HCT116 (cell line): Measurements from ENCODE around the gene SVEP1.

Source experiments
- POLR2A ChIP-seq: IDR thresholded peaks from 2 replicates; pipeline ENCODE4 v1.7.0; 2011; ENCODE audit warnings: borderline replicate concordance; ENCODE audit not compliant: insufficient read depth, insufficient read length; ENCODE audit errors: extremely low read depth
- TF ChIP-seq, protein P1 (sequence below), 3 experiments: fragments of 200-600 bp in 1 of 3; sonication (generic) in 1 of 3; IDR thresholded peaks in 2 of 3; conservative IDR thresholded peaks in 1 of 3; 2 replicates each; pipeline ENCODE4 v1.5.1; 2012 to 2017; ENCODE audit warnings: low read depth in 2 of 3, low read length in 2 of 3, antibody characterized with exemption in 1 of 3, borderline replicate concordance in 1 of 3, control low read depth in 1 of 3, mild to moderate bottlenecking in 1 of 3, mixed read lengths in 1 of 3, mixed run types in 1 of 3, moderate library complexity in 1 of 3; ENCODE audit not compliant: insufficient read depth in 1 of 3
- TF ChIP-seq, protein P2 (sequence below): IDR thresholded peaks from 2 replicates; pipeline ENCODE4 v1.6.1; 2012; ENCODE audit warnings: low read depth

DNA sequence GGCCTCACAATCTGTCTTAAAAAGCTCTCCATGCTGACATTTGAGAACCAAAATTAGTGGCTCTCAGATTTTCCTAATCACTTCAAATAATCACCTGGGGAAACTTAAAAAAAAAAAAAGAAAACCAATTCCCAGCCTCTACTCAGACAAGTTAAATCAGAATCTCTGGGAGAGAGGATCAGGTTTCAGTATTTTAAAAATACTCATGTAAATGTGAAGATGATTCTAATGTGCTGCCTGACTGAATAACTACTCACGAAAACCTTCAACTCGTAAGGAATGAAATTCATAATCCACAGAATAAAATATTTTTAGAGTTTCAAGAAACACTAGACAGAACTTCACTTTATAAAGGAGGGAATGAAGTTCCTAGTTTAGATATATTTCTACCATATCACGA is 114.4 kb downstream of the SVEP1 start:
- TF ChIP-seq, protein P1, sequence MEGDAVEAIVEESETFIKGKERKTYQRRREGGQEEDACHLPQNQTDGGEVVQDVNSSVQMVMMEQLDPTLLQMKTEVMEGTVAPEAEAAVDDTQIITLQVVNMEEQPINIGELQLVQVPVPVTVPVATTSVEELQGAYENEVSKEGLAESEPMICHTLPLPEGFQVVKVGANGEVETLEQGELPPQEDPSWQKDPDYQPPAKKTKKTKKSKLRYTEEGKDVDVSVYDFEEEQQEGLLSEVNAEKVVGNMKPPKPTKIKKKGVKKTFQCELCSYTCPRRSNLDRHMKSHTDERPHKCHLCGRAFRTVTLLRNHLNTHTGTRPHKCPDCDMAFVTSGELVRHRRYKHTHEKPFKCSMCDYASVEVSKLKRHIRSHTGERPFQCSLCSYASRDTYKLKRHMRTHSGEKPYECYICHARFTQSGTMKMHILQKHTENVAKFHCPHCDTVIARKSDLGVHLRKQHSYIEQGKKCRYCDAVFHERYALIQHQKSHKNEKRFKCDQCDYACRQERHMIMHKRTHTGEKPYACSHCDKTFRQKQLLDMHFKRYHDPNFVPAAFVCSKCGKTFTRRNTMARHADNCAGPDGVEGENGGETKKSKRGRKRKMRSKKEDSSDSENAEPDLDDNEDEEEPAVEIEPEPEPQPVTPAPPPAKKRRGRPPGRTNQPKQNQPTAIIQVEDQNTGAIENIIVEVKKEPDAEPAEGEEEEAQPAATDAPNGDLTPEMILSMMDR (IDR thresholded peaks at IDR 0.05 in 2 of 3, conservative IDR thresholded peaks at IDR 0.05 in 1 of 3; ENCODE audit: borderline replicate concordance in 1 of 3, insufficient read depth in 1 of 3, low read depth in 2 of 3, low read length in 2 of 3) = no peak
- no peak for TF ChIP-seq POLR2A
- TF ChIP-seq, protein P2, sequence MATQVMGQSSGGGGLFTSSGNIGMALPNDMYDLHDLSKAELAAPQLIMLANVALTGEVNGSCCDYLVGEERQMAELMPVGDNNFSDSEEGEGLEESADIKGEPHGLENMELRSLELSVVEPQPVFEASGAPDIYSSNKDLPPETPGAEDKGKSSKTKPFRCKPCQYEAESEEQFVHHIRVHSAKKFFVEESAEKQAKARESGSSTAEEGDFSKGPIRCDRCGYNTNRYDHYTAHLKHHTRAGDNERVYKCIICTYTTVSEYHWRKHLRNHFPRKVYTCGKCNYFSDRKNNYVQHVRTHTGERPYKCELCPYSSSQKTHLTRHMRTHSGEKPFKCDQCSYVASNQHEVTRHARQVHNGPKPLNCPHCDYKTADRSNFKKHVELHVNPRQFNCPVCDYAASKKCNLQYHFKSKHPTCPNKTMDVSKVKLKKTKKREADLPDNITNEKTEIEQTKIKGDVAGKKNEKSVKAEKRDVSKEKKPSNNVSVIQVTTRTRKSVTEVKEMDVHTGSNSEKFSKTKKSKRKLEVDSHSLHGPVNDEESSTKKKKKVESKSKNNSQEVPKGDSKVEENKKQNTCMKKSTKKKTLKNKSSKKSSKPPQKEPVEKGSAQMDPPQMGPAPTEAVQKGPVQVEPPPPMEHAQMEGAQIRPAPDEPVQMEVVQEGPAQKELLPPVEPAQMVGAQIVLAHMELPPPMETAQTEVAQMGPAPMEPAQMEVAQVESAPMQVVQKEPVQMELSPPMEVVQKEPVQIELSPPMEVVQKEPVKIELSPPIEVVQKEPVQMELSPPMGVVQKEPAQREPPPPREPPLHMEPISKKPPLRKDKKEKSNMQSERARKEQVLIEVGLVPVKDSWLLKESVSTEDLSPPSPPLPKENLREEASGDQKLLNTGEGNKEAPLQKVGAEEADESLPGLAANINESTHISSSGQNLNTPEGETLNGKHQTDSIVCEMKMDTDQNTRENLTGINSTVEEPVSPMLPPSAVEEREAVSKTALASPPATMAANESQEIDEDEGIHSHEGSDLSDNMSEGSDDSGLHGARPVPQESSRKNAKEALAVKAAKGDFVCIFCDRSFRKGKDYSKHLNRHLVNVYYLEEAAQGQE = no peak
